Measurements from ENCODE around the gene ANKRD65.
"Not testable (repeated sequence)": the region's sequence is repeated elsewhere in the genome, so short reads cannot be mapped to it uniquely, and the experiment has no call there.

The ANKRD65 gene

GRCh38 chr1:1371746-1372711 is 49.0 kb downstream of the ANKRD65 start:
- peak; percentile 50 to 59 for DNase-seq (ENCODE audit: low read depth in 2 of 2)

- DNase-seq (ENCODE audit: low read depth in 2 of 2) = peak in 1 of 2 donors; percentile 13
These were observed 49.7 kb downstream of the ANKRD65 start for GRCh38 chr1:1371364-1371745.

DNA sequence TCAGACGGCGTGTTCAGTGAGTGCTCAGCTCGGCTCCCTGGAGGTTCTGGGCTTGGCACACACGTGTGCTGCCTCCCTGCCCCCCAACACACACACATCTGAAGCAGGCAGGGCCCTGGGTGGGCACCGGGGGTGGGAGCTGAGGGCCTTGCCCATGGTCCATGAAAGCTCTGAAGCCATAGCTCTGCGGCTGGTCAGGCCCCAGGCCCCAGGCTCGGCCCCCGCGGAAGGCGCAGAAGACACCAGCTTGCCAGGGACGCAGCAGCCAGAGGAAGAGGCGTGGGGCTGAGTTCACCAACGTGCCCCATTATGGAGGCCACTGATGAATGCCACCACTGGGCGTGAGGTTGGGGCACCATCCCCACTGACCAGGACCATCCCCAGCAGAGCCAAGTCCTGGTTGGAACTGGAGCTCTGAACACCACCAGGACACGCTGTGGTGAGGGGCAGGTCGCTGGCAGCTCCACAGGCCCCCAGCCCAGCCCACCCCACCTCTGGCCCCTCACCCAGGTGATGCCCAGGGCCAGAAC is 50.2 kb downstream of the ANKRD65 start:
- no peak for DNase-seq (ENCODE audit: low read depth in 2 of 2)

GRCh38 chr1:1370094-1370493 is 51.0 kb downstream of the ANKRD65 start:
- not testable (repeated sequence) for DNase-seq (ENCODE audit: low read depth in 2 of 2)
